ENCODE results near the gene OR13G1.
"Not testable (repeated sequence)": the region's sequence is repeated elsewhere in the genome, so short reads cannot be mapped to it uniquely, and the experiment has no call there.

Gene OR13G1, protein sequence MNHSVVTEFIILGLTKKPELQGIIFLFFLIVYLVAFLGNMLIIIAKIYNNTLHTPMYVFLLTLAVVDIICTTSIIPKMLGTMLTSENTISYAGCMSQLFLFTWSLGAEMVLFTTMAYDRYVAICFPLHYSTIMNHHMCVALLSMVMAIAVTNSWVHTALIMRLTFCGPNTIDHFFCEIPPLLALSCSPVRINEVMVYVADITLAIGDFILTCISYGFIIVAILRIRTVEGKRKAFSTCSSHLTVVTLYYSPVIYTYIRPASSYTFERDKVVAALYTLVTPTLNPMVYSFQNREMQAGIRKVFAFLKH

DNA sequence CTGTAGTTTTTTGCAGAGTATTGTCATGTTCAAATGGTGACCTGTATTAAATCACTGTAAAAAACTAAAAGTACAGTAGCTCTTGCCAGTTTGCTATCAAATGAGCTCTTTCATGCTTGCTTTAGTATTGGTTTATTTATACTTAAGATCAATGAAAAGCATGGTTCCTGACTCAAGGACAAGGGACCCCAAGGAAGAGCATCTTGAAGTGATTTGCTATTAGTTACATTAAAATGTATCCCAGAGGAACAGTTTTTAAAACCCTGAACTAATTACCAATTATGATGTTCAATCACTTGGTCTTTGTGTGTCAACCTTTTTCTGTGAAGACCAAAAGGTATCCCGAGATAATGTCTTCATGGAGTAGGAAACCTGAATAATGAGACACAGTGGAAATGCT lies at the start of gene OR13G1:
OR13G1 (minus strand) TSS at position 101 of the 400 bp plus-strand sequence. CDS start 6,698 bp downstream, outside the sequence.
- DNase-seq (ENCODE audit: low spot score) = no peak

DNA sequence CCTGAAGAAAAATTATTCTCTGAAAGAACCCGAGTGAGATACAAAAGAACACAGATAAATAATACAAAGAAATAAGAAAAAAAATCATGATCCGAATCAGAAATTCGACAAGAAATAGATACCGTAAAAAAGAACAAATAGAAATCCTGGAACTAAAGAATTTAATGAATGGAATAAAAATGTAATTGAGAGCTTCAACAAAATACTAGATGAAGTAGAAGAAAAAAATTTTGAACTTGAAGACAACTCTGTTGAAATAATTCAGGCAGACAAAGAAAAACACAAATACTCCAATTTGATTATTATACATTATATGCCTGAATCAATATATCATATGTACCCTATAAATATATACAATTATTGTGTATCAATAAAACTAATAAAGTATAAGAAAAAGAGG lies 41.7 kb upstream of the OR13G1 start:
- no peak for DNase-seq (ENCODE audit: low spot score)

DNA sequence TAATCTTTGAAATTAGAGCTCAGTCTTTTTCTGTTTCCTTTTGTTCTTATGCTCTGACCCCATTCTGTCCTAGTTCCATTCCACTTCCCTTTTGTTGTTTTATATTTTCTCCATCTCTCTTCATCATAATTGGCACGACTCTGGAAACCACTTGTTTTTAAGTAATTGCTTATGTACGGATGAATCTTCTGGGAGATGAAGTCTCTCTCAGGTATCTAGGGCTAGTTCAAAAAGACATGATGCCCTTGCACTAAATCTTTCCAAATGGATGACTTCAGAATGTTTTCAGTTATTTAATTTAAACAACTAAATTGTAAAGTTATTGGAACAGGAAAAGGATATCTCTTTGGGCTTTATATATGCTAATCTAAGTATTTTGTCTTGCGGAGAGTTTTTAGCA lies 37.0 kb upstream of the OR13G1 start, which contains the start of gene OR6F1:
OR6F1 (minus strand) TSS at position 101 of the 400 bp plus-strand sequence. CDS start 3,891 bp downstream, outside the sequence.
- no peak for DNase-seq (ENCODE audit: low spot score)

DNA sequence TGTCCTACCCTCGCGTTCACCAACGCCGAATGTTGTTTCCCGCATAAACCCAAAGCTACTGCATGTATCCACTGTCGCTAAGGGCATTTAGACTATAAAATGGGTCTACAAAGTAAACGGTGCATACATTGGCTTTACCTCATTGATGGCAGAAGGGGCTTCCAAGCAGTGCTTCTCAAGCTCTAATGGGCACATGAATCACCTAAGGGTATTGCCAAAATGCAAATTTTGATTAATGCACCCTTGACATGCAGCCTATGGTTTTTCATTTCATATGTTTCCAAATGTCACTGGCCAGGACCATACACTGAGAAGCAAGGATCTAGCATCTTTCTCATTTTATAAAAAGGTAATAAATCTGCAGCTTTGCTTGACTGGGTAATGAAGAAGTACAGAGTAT lies 34.2 kb upstream of the OR13G1 start:
- DNase-seq (ENCODE audit: low spot score) = no peak

DNA sequence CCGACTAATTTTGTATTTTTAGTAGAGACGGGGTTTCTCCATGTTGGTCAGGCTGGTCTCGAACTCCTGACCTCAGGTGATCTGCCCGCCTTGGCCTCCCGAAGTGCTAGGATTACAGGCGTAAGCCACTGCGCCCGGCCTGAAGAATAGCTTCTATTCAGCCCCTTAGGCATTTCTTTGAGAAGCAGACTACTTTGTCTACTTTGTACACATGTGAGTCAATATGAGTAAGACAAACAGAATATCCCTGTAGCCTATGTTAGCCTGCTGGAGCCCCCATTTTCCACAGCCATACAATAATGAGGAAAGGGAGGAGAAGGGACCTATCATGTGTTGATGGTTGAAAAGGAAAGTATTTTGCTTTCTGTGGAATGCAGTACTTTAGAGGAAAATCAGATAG lies 31.1 kb upstream of the OR13G1 start:
- DNase-seq (ENCODE audit: low spot score) = not testable (repeated sequence)

DNA sequence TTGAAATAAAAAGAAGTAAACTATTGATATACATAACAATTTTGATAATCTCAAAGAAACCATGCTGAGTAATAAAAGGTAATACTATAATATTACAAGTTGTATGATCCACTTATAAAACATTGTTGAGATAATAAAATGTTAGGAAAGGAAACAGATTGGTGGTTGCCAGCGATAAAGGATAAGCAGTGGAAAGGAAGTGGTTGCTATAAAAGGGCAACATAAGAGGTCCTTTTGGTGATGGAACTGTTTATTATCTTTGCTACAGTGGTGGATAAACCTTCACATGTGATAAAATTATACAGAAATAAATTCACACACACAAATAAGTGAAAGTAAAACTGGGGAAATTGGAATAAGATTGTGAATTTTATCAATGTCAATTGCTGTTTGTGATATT lies 21.8 kb upstream of the OR13G1 start:
- no peak for DNase-seq (ENCODE audit: low spot score)

DNA sequence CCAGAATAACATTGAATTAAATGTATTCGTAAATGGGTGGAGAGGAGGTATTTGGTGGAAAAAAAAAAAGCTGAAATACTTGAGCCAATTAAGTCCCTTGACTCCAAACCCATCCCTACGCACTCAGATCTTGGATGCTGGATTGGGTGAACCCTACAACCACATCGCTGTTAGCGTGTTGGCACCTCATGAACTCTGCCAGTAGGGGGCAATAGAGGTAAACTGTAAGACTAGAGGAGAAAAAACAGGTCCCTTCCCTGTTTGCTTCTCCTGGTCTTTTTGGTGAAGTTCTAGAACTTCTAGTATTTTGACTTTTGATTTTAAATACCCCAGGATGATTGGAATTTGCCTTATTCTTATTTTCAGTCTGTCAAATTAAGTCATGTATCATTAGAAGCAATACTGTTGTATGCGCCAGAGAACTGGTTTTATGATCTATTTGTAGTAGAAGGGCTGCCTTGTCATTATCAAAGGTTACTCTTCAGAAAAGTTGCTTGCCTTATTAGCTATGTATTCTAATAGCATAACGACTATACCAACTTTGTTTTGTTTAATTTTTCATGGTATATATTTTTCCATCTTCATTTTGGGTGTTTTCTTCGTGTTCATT lies 1.9 kb upstream of the OR13G1 start:
- peak; percentile 75 for DNase-seq (ENCODE audit: low spot score)

DNA sequence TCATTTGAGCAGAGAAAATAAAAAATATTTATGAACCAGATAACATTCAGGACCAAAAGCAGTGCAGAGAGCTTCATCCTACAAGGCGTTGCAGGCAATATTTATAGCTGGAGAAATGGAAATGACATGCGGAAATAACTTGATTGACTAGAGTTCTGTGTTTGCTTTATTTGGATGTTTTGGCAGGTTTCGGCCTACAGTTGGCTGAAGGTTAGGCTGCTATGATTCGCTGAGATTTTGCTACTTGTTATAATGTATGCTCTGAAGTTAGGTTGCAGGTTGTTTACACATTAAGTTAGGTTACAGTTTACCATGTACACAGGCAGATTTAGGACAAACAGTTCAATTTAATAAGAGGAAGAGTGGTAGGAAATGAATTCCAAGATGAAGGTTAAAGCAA lies 632 bp upstream of the OR13G1 start:
- no peak for DNase-seq (ENCODE audit: low spot score)

DNA sequence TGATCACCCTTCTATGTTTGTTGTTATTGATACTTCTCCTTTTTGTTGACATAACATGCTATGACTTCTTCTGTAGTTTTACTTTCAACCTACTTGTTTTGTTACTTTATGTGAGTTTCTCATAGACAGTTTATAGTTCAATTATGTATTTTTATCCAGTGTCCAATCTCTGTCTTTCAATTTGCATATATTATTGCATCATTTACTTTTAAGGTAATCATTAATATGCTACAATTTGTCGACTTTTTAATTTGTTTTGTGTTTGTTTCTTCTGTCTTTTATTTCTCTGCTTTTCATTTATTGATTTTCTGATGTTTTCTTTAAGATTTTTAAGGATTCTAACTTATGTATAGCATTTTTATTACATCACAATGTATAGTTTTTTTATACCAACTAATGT lies 10.3 kb downstream of the OR13G1 start:
- no peak for DNase-seq (ENCODE audit: low spot score)

DNA sequence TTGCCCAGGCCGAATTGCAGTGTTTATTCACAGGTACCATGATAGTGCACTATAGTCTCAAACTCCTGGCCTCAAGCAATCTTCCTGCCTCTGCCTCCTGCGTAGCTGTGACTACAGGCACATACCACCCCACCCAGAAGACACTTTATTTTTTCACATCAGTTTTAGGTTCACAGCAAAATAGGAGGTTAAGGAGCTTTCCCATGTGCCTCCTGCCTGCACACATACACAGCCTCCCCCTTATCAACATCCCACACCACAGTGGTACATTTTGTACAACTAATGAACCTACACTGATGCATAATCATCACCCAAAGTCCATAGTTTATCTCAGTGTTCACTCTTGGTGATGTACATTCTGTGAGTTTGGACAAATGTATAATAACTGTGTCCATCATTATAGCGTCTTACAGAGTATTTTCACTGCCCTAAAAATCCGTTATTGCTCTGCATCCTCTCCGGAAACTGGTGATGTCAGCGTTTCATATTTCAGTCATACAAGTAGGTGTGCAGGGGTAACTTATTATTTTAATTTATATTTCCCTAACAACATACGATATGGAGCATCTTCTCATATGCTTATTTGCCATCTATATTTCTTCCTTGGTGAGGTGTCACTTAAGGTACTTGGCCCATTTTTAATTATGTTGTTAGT lies 23.2 kb downstream of the OR13G1 start:
- no peak for DNase-seq (ENCODE audit: low spot score)

DNA sequence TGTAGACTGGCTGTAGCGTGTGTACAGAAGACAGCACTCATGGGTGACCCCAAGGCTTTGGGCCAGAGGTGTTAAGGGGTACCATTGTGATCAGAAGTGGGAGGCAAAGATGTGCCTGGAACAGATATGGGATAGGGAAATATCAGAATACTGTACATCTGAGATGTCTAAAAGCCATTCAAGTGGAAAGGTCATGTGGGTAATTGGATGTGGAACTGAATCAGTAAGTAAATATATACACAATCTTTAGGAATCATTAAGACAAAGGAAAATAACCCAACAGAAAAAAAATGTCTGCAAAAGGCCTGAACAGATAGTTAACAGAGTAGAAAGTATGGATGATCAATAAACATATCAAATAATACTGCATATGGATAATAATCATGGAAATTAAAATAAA lies 26.5 kb downstream of the OR13G1 start:
- no peak for DNase-seq (ENCODE audit: low spot score)

DNA sequence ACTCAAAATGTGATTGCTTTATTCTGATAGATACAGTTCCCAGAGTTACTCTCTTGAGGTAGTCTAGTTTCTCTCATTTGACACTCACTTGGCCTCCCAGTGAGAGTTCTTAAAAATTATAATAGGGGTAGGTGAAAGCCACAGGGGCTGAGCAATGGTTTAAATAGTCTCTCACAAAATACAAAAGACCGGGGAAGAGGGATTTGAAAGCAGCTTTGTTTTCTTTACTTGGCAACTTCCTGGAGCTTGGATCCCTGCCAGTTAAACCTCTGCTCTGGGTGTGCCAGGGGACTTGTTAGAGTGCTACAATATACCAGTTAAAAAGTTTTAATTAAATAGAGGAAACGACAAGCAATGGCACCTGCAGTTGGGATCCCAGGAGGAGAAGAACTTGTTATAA lies 31.7 kb downstream of the OR13G1 start:
- no peak for DNase-seq (ENCODE audit: low spot score)

DNA sequence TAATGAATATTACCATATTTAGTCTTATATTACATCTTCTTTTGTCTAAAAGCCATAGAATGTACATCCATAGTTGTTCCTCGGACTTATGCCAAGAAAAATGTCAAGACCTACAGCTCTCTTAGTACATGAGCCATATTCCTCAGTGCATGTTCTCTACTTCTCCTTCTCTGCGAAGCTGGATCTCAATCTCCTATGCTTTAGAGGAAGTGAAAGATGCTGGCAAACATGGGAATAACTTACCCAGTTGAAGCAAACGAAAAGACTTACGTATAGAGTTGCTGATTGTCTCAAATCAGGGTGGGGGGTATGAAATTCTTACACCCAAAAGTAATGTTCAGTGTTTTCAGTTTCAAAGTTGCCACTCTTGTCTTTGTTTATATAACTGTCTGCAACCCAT lies 32.7 kb downstream of the OR13G1 start:
- no peak for DNase-seq (ENCODE audit: low spot score)

DNA sequence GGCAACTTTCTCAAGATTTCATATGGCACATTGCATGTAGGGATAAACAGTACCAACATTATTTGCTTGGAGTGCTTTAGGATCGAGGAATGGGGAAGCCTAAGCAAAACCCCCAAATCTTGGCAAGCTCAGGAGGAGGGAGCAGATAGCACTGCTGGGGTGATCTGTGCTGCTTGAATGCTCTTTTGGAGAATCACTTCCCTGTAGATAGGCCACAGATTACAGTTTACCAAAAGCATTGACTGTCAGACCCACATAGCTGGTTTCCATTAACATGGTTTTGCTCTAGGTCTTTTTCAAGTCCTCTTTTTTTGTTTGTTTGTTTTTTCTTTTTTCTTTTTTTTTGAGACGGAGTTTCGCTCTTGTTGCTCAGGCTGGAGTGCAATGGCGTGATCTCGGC lies 36.8 kb downstream of the OR13G1 start:
- DNase-seq (ENCODE audit: low spot score) = no peak

DNA sequence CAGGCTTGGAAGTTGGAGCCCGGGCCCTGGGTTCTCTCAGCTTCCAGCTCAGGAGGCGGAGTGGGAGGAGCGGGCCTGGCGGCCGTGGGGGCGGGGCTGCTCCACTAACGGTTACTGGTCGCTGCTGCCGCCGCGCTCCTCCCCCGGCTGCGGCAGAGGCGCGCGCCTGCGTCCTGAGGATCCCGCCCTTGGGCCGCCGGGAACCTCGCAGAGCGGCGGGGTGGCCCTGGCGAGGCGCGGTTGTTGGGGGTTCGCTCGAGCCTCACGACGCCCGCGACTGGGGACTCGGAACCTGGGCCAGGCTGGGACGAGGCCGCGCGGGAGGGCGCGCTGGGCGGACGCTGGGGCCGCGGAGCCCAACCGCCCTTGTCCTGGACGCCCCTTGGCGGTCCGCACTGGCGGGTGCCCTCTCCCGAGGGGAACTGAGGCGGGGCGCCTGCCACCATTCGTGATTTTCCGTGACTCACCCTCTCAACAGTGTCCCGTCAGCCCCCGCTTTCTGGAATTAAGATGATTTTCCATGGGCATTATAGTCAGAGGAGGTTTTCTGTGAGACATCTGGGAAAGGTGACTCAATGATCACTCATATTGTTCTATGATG lies 40.1 kb downstream of the OR13G1 start:
- DNase-seq (ENCODE audit: low spot score) = no peak

DNA sequence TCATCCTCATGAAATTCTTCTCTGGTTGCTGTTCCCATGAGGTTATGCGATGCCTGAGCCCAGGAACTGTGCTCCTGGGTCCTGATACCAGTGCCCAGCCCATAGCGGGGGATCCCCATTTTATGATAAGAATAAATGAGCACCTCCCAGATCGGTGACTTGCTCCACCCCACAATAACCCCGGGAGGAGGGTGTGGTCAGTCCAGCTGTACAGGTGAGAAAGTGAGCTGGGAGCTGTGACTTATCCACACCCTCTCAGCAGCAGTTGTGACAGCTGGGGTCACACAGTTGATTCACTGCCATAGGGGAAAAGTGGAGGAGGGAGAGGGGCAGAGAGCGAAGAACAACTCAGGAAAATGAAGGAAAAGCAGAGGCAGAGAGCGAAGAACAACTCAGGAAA lies 40.8 kb downstream of the OR13G1 start:
- no peak for DNase-seq (ENCODE audit: low spot score)

DNA sequence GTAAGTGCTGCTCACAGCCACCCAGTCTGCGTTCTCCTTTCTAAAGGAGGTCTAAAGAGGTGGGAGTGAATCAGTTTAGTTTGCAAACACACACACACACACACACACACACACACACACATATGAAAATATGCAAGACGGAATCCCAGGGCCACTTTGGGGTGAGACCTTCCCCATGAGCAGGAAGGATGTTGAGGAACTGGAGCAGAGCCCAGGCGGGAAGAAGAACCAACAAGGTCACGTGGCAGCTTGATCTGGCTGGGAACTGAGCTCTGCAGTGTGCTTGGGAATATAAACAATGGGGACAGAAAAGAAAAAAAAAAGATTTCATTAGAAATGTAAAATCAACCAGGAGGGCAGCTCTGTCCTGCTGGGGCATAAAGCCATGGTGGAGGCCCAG lies 41.5 kb downstream of the OR13G1 start:
- no peak for DNase-seq (ENCODE audit: low spot score)

DNA sequence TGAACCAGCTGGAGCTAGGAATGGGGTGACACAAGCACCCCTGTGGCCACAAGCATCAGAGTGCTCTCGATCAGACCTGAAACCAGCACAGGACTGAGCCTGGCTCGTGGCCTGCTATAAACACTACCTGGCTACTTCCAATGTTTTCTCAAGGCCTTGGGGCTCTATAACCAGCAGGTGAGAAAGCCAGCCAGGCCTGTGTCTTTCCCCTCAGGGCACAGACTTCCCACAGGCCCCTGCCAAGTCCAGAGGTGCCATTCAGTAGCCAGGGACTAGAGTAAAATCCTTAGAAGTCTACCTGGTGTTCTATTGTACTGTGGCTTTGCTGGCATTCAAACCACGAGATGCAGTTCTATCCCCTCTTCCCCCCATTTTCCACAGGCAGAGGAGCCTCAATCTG lies 51.6 kb downstream of the OR13G1 start:
- no peak for DNase-seq (ENCODE audit: low spot score)
